Measurements from ENCODE around the gene TTC33. TPM values are rescaled to one million over a fixed set of nuclear protein-coding genes. Genes with fewer than 3 reads are reported as not detected.

The TTC33 gene
- polyA plus RNA-seq, 1 donor from 2014 or later: 73.5 TPM

- Histone ChIP-seq H3K4me2 (ENCODE audit: low read length) (no peak overlapping the region), H3K9me2 (ENCODE audit: insufficient read depth, low read length) (no peaks in the 10 kb centered on the region), H3K27ac (ENCODE audit: low read length) (no peak overlapping the region), H3K79me2 (replicated peaks; ENCODE audit: insufficient read depth, low read length) (no peaks in the 10 kb centered on the region), H3K36me3 (ENCODE audit: insufficient read depth, low read length) (no peaks in the 10 kb centered on the region), H3K27me3 (ENCODE audit: insufficient read depth, low read depth, low read length) (no peaks in the 10 kb centered on the region), H4K20me1 (ENCODE audit: insufficient read depth) (no peaks in the 10 kb centered on the region), H3K9ac (ENCODE audit: low read length) (no peak overlapping the region), H3K9me3 (ENCODE audit: low read length) (no peaks in the 10 kb centered on the region), H2AFZ (ENCODE audit: low read depth, low read length) (no peak overlapping the region), H3F3A (ENCODE audit: insufficient read depth, low read length, poor library complexity, severe bottlenecking) (no peaks in the 10 kb centered on the region), H3K4me3 (ENCODE audit: low read length) (no peak overlapping the region)
- no peak for TF ChIP-seq RAD21 (conservative IDR thresholded peaks at IDR 0.05)
- no peak for TF ChIP-seq MXI1 (conservative IDR thresholded peaks at IDR 0.05; ENCODE audit: poor library complexity, severe bottlenecking)
- TF ChIP-seq EP300 (conservative IDR thresholded peaks at IDR 0.05; ENCODE audit: poor library complexity, severe bottlenecking): no peak
- TF ChIP-seq SMC3 (conservative IDR thresholded peaks at IDR 0.05; ENCODE audit: poor library complexity): no peak
Measured at GRCh38 chr5:40700116-40700782, 55.5 kb downstream of the TTC33 start.

DNA sequence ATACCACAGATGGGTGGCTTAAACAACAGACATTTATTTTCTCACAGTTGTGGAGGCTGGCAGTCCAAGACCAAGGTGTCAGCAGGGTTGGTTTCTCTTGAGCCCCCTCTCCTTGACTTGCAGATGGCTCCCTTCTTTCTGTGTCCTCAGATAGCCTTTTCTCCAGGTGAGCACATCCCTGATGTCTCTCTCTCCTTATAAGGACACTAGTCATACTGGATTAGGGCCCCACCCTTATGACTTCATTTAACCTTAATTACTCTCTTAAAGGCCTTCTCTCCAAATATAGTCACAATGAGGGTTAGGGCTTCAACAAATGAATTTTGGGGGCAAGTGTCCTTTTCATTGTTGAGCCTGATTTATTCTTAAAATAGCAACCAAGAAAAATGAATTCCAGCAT lies 61.3 kb downstream of the TTC33 start:
- no peaks in the 10 kb centered on the region for H3K36me3 ChIP-seq (ENCODE audit: insufficient read depth, low read length)
- no peak for TF ChIP-seq SMC3 (conservative IDR thresholded peaks at IDR 0.05; ENCODE audit: poor library complexity)
- no peak for TF ChIP-seq CTCF (IDR thresholded peaks at IDR 0.05; ENCODE audit: poor library complexity, severe bottlenecking)
- no peaks in the 10 kb centered on the region for H3F3A ChIP-seq (ENCODE audit: insufficient read depth, low read length, poor library complexity, severe bottlenecking)
- H3K79me2 ChIP-seq (replicated peaks; ENCODE audit: insufficient read depth, low read length): no peaks in the 10 kb centered on the region
- no peaks in the 10 kb centered on the region for H4K20me1 ChIP-seq (ENCODE audit: insufficient read depth)
- H3K4me2 ChIP-seq (ENCODE audit: low read length): no peak overlapping the region
- H3K9ac ChIP-seq (ENCODE audit: low read length): no peak overlapping the region
- no peaks in the 10 kb centered on the region for H3K9me2 ChIP-seq (ENCODE audit: insufficient read depth, low read length)
- no peak overlapping the region for H3K4me3 ChIP-seq (ENCODE audit: low read length)
- H2AFZ ChIP-seq (ENCODE audit: low read depth, low read length): no peak overlapping the region
- no peak overlapping the region for H3K27ac ChIP-seq (ENCODE audit: low read length)
- no peaks in the 10 kb centered on the region for H3K9me3 ChIP-seq (ENCODE audit: low read length)
- H3K27me3 ChIP-seq (ENCODE audit: insufficient read depth, low read depth, low read length): no peaks in the 10 kb centered on the region

DNA sequence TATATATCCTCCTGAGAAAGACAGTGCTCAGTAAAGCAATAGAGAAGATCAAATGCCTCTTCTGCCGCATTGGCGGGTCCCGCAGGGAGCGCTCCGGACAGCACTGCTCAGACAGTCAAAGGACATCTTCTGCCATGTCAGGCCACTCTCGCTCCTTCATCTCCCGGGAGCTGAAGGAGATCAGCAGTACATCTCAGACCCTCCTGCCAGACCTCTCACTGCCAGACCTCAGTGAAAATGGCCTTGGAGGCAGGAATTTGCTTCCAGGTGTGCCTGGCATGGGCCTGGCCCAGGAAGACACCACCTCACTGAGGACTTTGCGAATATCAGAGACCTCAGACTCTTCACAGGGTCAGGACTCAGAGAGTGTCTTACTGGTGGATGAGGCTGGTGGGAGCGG lies 63.9 kb downstream of the TTC33 start:
- no peaks in the 10 kb centered on the region for H3K36me3 ChIP-seq (ENCODE audit: insufficient read depth, low read length)
- no peak overlapping the region for H3K9ac ChIP-seq (ENCODE audit: low read length)
- H3K4me2 ChIP-seq (ENCODE audit: low read length): no peak overlapping the region
- H3K27ac ChIP-seq (ENCODE audit: low read length): no peak overlapping the region
- TF ChIP-seq CTCF (IDR thresholded peaks at IDR 0.05; ENCODE audit: poor library complexity, severe bottlenecking) (no peak), SMC3 (conservative IDR thresholded peaks at IDR 0.05; ENCODE audit: poor library complexity) (no peak), EP300 (conservative IDR thresholded peaks at IDR 0.05; ENCODE audit: poor library complexity, severe bottlenecking) (no peak), MXI1 (conservative IDR thresholded peaks at IDR 0.05; ENCODE audit: poor library complexity, severe bottlenecking) (no peak), TAF1 (IDR thresholded peaks at IDR 0.05; ENCODE audit: low read depth) (no peak), REST (IDR thresholded peaks at IDR 0.05; ENCODE audit: borderline replicate concordance) (no peak), RAD21 (conservative IDR thresholded peaks at IDR 0.05) (no peak)
- no peak overlapping the region for H3K4me3 ChIP-seq (ENCODE audit: low read length)
- H3F3A ChIP-seq (ENCODE audit: insufficient read depth, low read length, poor library complexity, severe bottlenecking): no peaks in the 10 kb centered on the region
- no peaks in the 10 kb centered on the region for H3K79me2 ChIP-seq (replicated peaks; ENCODE audit: insufficient read depth, low read length)
- H3K9me2 ChIP-seq (ENCODE audit: insufficient read depth, low read length): no peaks in the 10 kb centered on the region
- no peaks in the 10 kb centered on the region for H3K27me3 ChIP-seq (ENCODE audit: insufficient read depth, low read depth, low read length)
- H3K9me3 ChIP-seq (ENCODE audit: low read length): no peaks in the 10 kb centered on the region
- H4K20me1 ChIP-seq (ENCODE audit: insufficient read depth): no peaks in the 10 kb centered on the region
- no peak overlapping the region for H2AFZ ChIP-seq (ENCODE audit: low read depth, low read length)

Measured in neural cell (in vitro differentiated cells).